ENCODE measurements around the gene TRIM69.

TRIM69 gene

DNA sequence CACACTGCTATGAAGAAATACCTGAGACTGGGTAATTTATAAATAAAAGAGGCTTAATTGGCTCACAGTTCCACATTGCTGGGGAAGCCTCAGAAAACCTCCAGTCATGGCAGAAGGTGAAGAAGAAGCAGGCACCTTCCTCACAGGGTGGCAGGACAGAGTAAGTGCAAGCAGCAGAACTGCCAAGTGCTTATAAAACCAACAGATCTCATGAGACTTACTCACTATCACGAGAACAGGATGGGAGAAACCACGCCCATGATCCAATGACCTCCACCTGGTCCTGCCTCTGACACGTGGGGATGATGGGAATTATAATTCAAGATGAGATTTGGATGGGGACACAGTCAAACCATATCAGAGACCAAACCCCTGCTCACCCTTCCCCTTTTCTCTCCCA, 75.0 kb downstream of the TRIM69 start:
- no peak for DNase-seq

DNA sequence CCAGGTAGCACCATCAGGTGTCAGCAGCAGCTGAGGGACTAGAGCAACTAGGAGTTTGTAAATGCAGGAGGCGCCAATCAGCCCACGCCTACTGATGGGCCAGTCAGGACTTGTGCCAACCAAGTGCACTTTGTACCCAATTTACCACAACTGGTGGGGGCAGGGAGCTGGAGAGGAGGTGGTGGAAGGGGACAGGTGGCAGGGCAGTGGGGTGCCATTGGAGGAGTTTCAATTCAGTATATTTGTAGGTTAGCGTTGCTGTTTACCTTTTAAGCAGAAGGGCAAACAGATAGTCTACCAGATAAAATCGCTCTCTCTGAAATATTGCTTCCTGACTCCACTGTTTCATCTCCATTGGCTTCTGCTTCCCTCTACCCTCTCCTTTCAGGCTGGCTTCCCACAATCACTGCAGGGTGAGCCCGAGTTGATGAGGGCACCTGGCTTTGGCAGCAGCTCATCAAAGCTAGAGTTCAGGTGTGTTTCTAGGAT, 75.7 kb downstream of the TRIM69 start:
- no peak for DNase-seq

DNA sequence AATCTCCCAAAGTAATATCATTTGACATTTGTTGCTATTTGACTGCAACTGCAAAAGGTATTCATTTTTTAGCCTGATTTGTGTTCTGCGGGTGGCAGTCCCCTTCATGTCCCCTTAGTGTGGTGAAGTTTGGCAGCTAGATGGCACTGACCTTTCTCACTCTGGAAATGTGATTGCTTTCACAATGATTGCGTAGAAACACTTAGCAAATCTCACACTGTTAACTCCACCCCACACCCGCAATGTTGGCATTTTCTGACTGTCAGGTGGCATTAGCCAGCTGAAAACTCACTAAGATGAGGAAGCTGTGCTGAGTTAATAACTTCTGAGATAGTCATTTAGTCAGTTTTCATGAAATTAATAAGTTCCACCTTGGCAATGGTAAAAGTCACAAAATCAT, 76.9 kb downstream of the TRIM69 start:
- no peak for DNase-seq
